ENCODE data around the gene SUN3.

Gene SUN3

DNA sequence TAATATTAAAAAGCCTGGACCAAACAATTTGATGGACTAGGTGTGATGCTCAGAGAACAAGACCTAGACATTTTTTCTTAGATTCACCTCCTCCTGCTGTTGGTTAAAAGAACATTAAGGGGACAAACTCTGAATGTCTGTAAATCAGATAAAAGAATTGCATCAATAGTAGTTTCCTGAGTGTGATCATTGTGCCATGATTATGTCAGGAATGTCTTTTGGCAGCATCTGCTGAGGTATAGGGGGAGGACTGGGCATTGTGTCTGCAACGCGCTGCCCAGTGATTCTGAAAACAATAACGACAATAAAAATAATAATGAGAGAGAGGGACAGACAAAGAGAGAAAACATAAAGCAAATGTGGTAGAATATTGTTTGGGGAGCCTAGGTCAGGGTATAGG is 13.3 kb upstream of the SUN3 start:
- no peak for ATAC-seq (ENCODE audit: low read depth)
- peaks cover 4% of the 10 kb centered on the region for H3K27me3 Mint-ChIP-seq
- no peak for DNase-seq (ENCODE audit: low spot score in 2 of 2)
- no peaks in the 10 kb centered on the region for H3K9me3 Mint-ChIP-seq
- no peak overlapping the region for H3K4me3 Mint-ChIP-seq
- no peak overlapping the region for H3K27ac Mint-ChIP-seq
- H3K4me1 Mint-ChIP-seq: no peaks in the 10 kb centered on the region
- no peaks in the 10 kb centered on the region for H3K36me3 Mint-ChIP-seq

DNA sequence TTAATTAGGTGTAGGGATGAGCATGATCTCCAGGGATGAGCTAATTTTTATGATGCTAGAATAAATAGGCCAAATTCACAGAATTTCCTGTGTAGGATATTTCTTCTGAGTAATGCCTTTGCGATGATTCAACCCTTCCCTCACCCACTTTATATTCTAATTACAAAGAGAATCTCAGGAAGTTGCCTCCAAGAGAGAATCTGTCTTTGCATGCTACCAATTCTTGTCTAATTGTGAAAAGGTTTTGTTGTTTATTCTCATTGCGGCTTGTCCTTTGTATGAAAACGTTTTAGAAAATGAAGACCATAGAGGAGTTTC is 12.7 kb upstream of the SUN3 start:
- no peak overlapping the region for H3K4me3 Mint-ChIP-seq

DNA sequence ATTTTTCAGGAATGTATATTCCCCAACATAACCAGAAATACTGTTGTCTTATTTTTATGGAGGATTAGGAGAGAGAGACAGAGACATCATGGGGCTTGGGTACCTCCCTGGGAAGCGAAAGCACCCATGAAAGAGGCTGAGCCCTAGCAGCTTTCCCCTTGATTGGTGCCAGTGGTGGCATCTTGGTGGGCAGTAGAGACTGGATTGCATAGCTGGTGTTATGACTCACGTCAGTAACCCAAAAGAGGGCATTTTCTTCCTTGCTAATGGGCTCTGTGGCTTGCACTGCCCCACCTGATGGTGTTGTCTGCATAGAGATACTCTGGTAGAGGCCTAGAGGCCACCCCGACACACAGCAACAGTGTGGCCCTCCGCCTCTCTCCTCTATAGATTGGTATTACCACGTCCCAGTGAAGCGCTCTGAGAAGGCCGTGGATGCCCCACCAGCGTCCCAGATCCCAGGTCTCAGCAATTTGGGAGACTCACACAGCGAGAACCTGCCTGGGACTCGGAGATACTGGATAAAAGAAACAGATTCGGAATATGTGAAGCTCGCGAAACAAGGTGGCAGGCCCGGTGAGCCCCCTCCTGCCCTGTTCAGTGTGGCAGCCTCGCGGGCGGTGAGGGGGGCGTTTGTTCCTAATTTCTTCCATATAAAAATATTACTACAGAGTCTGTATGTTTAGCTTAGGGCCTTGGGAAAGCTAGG is 12.2 kb upstream of the SUN3 start:
- DNase-seq (ENCODE audit: low spot score in 2 of 2) (no peak), ATAC-seq (ENCODE audit: low read depth) (no peak)
- H3K27ac Mint-ChIP-seq: no peak overlapping the region

More for the DNA sequence above, 12.7 kb upstream of the SUN3 start:
- ATAC-seq (ENCODE audit: low read depth) (no peak), DNase-seq (ENCODE audit: low spot score in 2 of 2) (no peak)
- Mint-ChIP-seq H3K4me1 (no peaks in the 10 kb centered on the region), H3K9me3 (no peaks in the 10 kb centered on the region), H3K27ac (no peak overlapping the region), H3K36me3 (no peaks in the 10 kb centered on the region), H3K27me3 (peaks cover 4% of the 10 kb centered on the region)

DNA sequence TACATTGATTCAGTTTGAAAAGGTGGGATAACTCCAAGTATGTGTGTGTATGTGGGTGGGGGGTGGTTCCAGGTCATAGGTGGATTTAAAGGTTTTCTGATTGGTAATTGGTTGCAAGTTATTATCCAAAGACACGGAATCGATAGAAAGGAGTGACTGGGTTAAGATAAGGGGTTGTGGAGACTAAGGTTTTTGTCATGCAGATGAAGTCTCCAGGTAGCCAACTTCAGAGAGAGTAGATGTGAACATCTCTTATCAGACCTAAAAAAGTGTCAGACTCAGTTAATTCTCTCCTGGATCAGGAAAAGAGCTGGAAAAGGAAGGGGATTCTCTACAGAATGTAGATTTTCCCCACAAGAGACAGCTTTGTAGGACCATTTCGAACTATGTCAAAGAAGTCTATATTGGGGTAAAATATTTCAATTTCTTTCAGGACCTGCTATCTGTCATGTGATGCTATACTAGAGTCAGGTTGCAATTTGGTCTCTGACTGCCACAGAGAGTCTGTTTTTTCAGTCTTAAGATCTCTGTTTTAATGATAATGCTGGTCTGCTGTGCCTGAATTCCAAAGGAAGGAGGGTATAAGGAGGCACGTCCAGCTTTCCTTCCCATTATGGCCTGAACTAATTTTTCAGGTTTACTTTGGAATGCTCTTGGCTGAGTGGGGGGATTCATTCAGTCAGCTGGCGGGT is 10.1 kb upstream of the SUN3 start:
- H3K9me3 Mint-ChIP-seq: no peaks in the 10 kb centered on the region
- no peak overlapping the region for H3K4me3 Mint-ChIP-seq
- ATAC-seq (ENCODE audit: low read depth) (no peak), DNase-seq (ENCODE audit: low spot score in 2 of 2) (no peak)
- no peak overlapping the region for H3K27ac Mint-ChIP-seq
- H3K36me3 Mint-ChIP-seq: no peaks in the 10 kb centered on the region
- H3K27me3 Mint-ChIP-seq: peaks cover 6% of the 10 kb centered on the region
- H3K4me1 Mint-ChIP-seq: peaks cover 3% of the 10 kb centered on the region

More for the DNA sequence above, 12.2 kb upstream of the SUN3 start:
- no peaks in the 10 kb centered on the region for H3K9me3 Mint-ChIP-seq
- H3K36me3 Mint-ChIP-seq: no peaks in the 10 kb centered on the region
- no peak overlapping the region for H3K4me3 Mint-ChIP-seq
- H3K27me3 Mint-ChIP-seq: peaks cover 4% of the 10 kb centered on the region
- H3K4me1 Mint-ChIP-seq: no peaks in the 10 kb centered on the region

DNA sequence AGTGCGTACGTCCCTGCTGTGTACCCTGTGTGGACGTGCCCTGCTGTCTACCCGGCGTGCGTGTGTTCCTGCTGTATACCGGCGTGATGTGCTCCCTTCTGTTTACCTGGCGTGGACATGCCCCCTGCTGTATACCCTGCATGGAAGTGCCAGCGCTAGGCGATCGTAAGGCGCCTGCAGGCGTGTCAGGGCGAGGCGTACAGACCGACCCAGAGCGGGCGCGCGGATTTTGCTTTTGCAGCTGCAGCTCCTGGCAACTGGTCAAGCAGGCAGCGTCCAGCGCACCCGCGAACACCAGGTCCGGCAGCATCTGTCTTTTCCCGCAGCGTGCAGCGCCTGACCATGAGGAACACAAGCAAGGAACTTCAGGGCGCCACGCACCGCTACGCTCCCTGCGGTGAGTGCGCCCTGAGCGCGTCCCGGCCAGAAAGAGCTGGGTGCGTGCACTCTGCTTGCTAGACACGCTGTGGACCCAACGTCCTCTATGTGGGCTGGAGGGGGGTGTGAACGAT is 7.1 kb upstream of the SUN3 start:
- Mint-ChIP-seq H3K36me3 (no peaks in the 10 kb centered on the region), H3K27ac (peak overlapping the region; percentile 87), H3K9me3 (no peaks in the 10 kb centered on the region), H3K4me1 (peaks cover 3% of the 10 kb centered on the region), H3K4me3 (peak overlapping the region; percentile 84), H3K27me3 (peaks cover 13% of the 10 kb centered on the region)
- ATAC-seq (ENCODE audit: low read depth) (no peak), DNase-seq (ENCODE audit: low spot score in 2 of 2) (peak; percentile 1 to 17)

DNA sequence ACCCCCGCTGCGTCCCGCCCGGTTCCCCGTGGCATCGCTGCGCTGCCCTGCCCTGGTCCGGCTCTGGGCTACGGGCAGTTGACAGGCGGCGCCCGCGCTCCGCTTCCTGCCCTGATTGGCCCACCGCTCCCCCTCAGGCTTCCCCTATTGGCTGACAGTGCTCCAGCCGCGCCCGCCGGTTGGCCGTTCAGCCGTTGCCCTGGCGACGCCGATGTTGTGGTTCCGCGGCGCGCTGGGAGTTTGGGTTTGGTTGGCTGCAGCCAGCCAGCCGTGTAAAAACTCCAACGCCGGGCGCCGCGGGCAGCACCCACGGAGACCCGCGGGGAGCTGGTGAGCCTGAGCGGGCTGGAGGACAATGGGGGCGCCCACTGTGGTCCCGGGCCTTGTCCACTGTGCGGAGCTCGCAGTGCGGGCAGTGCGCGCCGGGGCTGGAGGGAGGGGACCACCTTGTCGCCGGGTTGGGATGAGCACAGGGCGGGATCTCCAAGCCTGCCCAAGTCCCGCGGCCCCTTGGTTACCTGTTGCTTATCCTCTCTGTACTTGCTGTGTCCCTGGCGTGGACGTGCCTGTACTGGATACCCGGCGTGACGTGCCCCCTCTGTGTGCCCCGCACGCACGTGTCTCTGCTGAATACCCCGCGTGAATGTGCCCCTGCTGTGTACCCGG is 6.5 kb upstream of the SUN3 start, which contains the start of gene C7orf57:
TSS of gene C7orf57 (plus strand) at position 243 of the 666 bp plus-strand sequence. CDS start 766 bp downstream, outside the sequence.
- peak; percentile 92 for ATAC-seq (ENCODE audit: low read depth)
- peak; percentile 65 for DNase-seq (ENCODE audit: low spot score in 2 of 2)
- Mint-ChIP-seq H3K36me3 (no peaks in the 10 kb centered on the region), H3K27ac (peak within 1 kb of the TSS; percentile 87), H3K9me3 (no peaks in the 10 kb centered on the region), H3K4me3 (peak within 1 kb of the TSS; percentile 84), H3K4me1 (peaks cover 3% of the 10 kb centered on the region), H3K27me3 (peaks cover 14% of the 10 kb centered on the region)

DNA sequence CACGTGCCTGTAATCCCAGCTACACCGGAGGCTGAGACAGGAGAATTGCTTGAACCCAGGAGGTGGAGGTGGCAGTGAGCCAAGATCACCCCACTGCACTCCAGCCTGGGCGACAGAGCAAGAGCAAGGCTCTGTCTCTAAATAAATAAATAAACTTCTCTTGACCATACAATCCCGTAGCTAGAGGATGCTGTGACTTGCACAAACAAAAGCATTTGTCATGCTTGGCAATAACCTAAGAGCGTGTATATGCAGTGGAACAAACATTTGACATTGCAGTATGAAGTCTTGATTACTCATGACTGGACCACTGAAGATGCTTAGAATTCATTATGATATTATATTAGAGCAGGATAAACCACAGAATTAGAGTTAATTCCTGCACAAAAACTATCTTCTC is 5.0 kb upstream of the SUN3 start:
- peaks cover 22% of the 10 kb centered on the region for H3K27me3 Mint-ChIP-seq
- peaks cover 3% of the 10 kb centered on the region for H3K4me1 Mint-ChIP-seq
- no peak overlapping the region for H3K4me3 Mint-ChIP-seq
- no peak for DNase-seq (ENCODE audit: low spot score in 2 of 2)
- no peaks in the 10 kb centered on the region for H3K36me3 Mint-ChIP-seq
- no peaks in the 10 kb centered on the region for H3K9me3 Mint-ChIP-seq
- ATAC-seq (ENCODE audit: low read depth): no peak
- H3K27ac Mint-ChIP-seq: no peak overlapping the region

DNA sequence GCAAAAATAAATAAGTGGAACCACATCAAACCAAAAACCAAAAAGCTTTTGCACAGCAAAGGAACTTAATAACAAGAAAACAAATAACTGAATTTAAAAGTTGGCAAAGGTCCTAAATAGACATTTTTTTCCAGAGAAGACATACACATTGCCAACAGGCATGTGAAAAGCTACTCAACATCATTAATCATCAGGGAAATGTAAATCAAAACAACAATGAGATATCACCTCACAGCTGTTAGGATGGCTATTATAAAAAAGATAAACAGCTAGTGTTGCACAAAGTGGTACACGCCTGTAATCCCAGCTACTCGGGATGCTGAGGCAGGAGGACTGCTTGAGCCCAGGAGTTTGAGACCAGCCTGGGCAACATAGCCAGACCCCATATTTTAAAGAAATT is 2.2 kb upstream of the SUN3 start:
- Mint-ChIP-seq H3K27ac (no peak overlapping the region), H3K36me3 (no peaks in the 10 kb centered on the region), H3K4me1 (peaks cover 3% of the 10 kb centered on the region), H3K4me3 (no peak overlapping the region), H3K27me3 (peaks cover 27% of the 10 kb centered on the region), H3K9me3 (no peaks in the 10 kb centered on the region)
- no peak for DNase-seq (ENCODE audit: low spot score in 2 of 2)
- ATAC-seq (ENCODE audit: low read depth): no peak

DNA sequence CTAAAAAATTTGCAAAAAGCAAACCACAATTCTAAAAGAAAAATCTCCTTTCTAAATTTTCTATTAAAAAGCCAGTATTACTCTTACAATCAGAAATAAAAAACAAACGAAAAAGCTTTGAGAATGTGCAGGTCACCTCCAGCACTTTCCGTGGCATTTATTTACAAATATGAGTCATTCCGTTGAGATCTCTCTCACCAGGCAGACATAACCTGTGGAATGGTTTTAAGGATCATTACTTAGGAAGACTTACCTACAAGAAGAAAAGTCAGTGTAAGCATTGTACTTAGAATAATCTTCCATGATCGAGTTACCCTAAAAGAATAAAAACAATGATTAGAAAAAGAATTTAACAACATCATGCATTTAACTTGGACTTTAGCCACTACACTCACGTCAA is 3.3 kb downstream of the SUN3 start:
- Mint-ChIP-seq H3K27me3 (peaks cover 19% of the 10 kb centered on the region), H3K27ac (no peak overlapping the region), H3K4me1 (no peaks in the 10 kb centered on the region), H3K4me3 (no peak overlapping the region), H3K36me3 (no peaks in the 10 kb centered on the region), H3K9me3 (peaks cover 13% of the 10 kb centered on the region)
- ATAC-seq (ENCODE audit: low read depth): no peak
- DNase-seq (ENCODE audit: low spot score in 2 of 2): no peak

DNA sequence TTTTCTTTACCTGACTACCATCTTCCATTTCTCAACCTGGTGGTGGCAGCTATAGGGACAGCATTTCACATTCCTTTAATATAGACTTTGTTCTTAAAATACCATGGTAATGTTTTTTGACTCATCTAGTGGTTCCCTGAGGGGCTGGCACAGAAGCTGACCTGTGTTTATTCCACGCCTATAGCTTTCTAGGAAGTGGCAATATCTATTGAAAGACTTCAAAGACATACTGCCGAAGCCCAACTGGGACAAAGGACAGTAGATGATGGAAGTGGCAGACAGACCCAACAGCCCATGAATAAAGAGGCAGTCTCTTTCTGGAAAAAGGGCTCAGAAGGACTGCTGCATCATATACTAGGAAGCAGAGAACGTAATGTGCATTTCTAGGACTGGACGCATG is 11.2 kb downstream of the SUN3 start:
- H3K36me3 Mint-ChIP-seq: peaks cover 1% of the 10 kb centered on the region
- DNase-seq (ENCODE audit: low spot score in 2 of 2): no peak
- no peaks in the 10 kb centered on the region for H3K4me1 Mint-ChIP-seq
- no peak for ATAC-seq (ENCODE audit: low read depth)
- H3K27me3 Mint-ChIP-seq: peaks cover 18% of the 10 kb centered on the region
- H3K4me3 Mint-ChIP-seq: no peak overlapping the region
- peaks cover 9% of the 10 kb centered on the region for H3K9me3 Mint-ChIP-seq
- no peak overlapping the region for H3K27ac Mint-ChIP-seq

DNA sequence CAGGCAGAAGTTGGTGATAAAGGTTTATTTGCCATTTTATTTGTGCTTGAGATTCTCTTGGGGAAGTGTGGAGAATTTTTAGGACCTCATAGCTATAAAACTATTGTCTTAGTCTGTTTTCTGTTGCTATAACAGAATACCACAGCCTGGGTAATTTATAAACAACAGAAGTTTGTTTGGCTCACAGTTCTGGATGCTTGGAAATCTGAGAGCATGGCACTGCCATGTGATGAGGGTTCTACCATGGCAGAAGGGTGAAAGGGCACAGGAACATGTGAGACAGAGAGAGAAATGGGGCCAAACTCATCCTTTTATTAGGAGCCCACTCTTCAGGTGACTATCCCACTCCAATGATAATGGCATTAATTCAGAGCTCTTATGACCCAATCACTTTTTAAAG is 12.3 kb downstream of the SUN3 start:
- peaks cover 1% of the 10 kb centered on the region for H3K36me3 Mint-ChIP-seq
- no peak for ATAC-seq (ENCODE audit: low read depth)
- H3K9me3 Mint-ChIP-seq: peaks cover 6% of the 10 kb centered on the region
- H3K27me3 Mint-ChIP-seq: peaks cover 18% of the 10 kb centered on the region
- DNase-seq (ENCODE audit: low spot score in 2 of 2): no peak
- H3K4me1 Mint-ChIP-seq: peaks cover 1% of the 10 kb centered on the region
- H3K4me3 Mint-ChIP-seq: no peak overlapping the region
- H3K27ac Mint-ChIP-seq: no peak overlapping the region

DNA sequence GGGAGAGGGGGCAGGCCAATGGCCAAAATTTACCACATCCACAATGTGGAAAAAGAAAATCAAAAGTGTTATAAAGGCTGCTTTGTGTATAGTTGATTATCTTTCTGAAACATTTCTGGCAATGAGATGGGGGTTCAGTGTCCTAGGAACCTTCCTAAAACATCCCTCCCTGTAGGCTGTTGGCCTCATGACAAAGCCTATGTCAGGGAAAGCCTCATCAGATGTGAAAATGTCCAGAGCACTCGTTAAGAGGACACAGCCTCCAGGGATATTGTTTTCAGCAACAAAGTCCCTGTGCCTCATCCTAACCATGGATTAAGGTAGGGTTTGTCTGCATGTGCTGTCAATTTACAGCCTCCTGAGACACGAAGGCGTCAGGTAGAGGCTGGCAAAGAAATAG is 17.0 kb downstream of the SUN3 start:
- no peaks in the 10 kb centered on the region for H3K9me3 Mint-ChIP-seq

DNA sequence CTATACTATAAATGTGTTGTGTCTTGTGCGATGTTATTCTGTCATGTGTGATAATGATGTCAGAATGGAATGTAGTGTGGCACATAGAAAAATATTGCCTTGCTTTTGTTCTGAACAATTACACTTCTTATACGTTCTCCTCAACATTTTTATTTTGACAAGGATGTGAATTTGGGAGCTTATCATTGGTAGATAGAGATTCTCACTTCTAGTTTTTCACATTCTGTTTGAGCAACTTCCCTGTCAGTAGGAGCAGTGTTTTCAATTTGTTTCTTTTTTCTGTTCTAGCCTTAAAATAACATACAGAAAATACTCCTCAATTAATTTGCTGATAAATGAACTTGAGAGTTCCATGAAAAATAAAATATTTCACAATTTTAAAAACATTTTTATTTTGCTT is 17.6 kb downstream of the SUN3 start:
- DNase-seq (ENCODE audit: low spot score in 2 of 2) (no peak), ATAC-seq (ENCODE audit: low read depth) (no peak)
- H3K36me3 Mint-ChIP-seq: no peaks in the 10 kb centered on the region
- no peak overlapping the region for H3K4me3 Mint-ChIP-seq
- H3K27me3 Mint-ChIP-seq: peaks cover 6% of the 10 kb centered on the region
- H3K27ac Mint-ChIP-seq: no peak overlapping the region
- no peaks in the 10 kb centered on the region for H3K9me3 Mint-ChIP-seq
- peaks cover 10% of the 10 kb centered on the region for H3K4me1 Mint-ChIP-seq

More for the DNA sequence above, 17.0 kb downstream of the SUN3 start:
- H3K36me3 Mint-ChIP-seq: no peaks in the 10 kb centered on the region
- ATAC-seq (ENCODE audit: low read depth) (no peak), DNase-seq (ENCODE audit: low spot score in 2 of 2) (no peak)
- H3K27me3 Mint-ChIP-seq: peaks cover 8% of the 10 kb centered on the region
- H3K27ac Mint-ChIP-seq: no peak overlapping the region
- no peak overlapping the region for H3K4me3 Mint-ChIP-seq
- H3K4me1 Mint-ChIP-seq: peaks cover 10% of the 10 kb centered on the region

DNA sequence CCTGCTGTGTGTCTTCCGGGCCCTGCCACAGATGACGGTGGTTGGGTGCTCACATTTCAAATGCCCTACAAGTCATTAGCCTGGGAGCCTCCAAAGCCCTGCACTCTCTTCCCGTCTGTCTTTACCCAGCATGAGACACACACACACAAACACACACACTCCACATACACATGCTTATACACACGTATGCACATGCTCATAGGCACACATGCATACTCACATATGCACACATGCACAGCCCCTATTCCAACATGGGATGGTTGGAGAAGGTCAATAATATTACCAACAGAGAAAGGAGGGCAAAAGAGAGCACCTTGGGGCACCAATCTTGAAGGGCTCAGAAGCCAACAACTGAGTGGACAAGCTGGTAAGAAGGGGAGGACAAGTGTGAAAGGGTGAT is 19.0 kb downstream of the SUN3 start:
- no peak overlapping the region for H3K27ac Mint-ChIP-seq
- DNase-seq (ENCODE audit: low spot score in 2 of 2): no peak
- no peaks in the 10 kb centered on the region for H3K36me3 Mint-ChIP-seq
- H3K27me3 Mint-ChIP-seq: peaks cover 6% of the 10 kb centered on the region
- H3K9me3 Mint-ChIP-seq: no peaks in the 10 kb centered on the region
- no peak for ATAC-seq (ENCODE audit: low read depth)
- H3K4me1 Mint-ChIP-seq: peaks cover 10% of the 10 kb centered on the region
- no peak overlapping the region for H3K4me3 Mint-ChIP-seq
